Left ventricle myocardium superior (tissue), 1 donor: ENCODE results near the gene FRAT1. TPM values are rescaled to one million over a fixed set of nuclear protein-coding genes. Genes with fewer than 3 reads are reported as not detected.
"Not testable (repeated sequence)": the region's sequence is repeated elsewhere in the genome, so short reads cannot be mapped to it uniquely, and the experiment has no call there.

Experiments used
- ATAC-seq: fragments of 200-7000 bp; cut with Tn5 transposase; one replicate; pipeline ENCODE4 v1.9.1; 2020; ENCODE audit warnings: mild to moderate bottlenecking, moderate library complexity
- DNase-seq: peaks from one replicate; pipeline ENCODE4 v3.0.0-alpha.2; 2020
- intact Hi-C: fragments of 100-400 bp; cut with micrococcal nuclease; formaldehyde crosslinking; loops from one replicate; pipeline ENCODE4 v1.11.0; 2022
- total RNA-seq: library from RNA; stranded (reverse); fragmentation: NEBNext Ultra II Directional; extraction: Animal tissue kit (Norgen Biotek cat#: 25700); gene quantifications from one replicate; pipeline ENCODE4 v1.2.1, GENCODE V29; 2021
- donor health status: DM: no; HTN: yes; CAD: no; lungs with severe emphysema.

FRAT1 gene
- total RNA-seq, 1 donor from 2014 or later = 6.8 TPM

DNA sequence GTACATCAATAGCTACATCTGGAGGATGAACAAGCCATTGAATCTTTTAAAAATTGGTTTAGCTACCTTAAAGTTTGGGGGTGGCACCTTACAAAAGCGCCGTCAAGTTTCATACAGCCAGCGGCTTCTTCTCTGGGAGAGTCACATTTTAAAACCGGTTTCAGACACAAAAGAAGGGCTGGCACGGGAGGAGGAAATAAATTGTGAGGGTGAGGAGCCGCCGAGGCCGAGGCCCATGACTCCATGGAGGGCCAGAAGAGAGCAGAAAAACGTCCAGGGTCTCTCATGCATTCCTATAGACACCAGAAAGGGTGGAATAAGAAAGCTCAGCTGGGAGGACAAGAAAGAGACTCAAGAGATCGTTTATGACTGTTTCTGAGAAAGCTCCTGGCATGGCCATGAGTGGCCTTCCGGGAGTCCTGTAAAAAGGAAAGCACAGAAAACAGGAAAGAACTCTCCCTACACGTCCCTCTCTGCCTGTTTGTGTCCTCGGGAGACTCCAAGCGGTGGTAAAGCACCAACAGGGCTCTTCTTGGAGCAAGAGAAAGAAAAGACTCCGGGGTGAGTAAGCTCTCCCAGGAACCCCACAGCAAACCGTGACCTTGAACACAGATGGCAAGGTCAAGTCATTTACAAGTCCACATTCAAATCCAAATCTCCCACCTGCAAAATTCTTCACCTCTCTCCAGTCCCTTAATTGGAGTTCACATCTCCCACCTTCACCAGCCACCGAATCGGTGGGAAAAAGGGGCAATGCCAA lies 13.7 kb downstream of the FRAT1 start:
- intact Hi-C loops = no loop called here
- peak; percentile 42 for ATAC-seq
- no peak for DNase-seq

DNA sequence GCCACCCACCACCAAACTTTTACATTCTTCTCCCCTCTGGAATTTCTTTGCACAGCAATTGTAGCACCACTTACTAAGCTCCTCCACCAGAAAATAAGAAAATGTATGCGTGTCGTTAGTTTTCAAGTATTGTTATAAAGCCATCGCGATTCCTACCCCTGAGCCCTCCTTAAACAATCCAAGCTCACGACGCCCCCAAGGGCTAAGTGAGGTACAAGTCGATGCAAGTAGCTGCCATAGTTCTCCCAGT lies 14.2 kb downstream of the FRAT1 start:
- intact Hi-C loops = no loop called here
- ATAC-seq = no peak
- no peak for DNase-seq

GRCh38 chr10:97333601-97334369 lies 14.7 kb downstream of the FRAT1 start:
- peak; percentile 13 for ATAC-seq
- peak; percentile 72 for DNase-seq
- intact Hi-C loops = no loop called here

DNA sequence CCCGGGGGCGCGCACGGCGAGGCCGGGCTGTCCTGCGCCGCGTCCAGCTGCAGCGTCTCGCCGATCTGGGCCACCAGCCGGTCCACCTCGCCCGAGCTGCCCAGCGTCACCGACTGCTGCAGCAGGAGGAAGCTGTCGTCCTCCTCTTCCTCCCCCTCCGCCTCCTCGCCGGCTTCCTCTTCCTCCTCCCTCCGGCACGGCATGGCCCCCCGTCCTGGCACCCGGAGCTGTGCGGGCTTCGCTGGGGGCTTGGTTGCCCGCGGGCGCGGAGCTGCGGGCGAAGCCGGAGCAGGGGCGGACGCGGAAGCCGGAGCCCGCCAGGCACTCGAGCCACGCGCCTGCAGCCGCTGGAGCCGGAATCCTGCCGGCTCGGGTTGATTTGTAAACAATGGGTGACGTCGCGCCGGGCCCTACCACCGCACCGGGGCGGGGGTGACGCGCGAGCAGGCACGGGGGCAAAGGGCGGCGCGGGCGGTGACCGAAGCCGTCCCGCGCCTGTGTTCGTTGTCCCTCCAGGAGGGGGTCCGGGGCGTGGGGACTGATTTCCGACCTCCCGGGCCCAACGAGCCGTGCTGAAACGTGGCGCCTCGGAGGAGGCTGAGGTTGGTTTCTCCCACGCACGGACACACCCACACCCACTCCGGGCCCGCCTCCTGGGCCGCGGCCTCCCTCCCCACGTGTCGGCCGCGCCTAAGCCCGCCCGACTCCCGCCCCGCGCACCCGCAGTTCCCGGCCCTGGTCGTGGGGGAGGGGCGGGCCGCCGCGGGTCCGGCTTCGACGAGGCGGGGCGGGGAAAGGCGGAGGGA lies 15.5 kb downstream of the FRAT1 start, which contains the start of gene FRAT2:
Gene FRAT2 (minus strand): TSS at position 360 of the 806 bp plus-strand sequence. CDS start 157 bp downstream, at position 203.
- ATAC-seq = peak; percentile 97
- intact Hi-C loops = no loop called here
- DNase-seq = peak; percentile 96

DNA sequence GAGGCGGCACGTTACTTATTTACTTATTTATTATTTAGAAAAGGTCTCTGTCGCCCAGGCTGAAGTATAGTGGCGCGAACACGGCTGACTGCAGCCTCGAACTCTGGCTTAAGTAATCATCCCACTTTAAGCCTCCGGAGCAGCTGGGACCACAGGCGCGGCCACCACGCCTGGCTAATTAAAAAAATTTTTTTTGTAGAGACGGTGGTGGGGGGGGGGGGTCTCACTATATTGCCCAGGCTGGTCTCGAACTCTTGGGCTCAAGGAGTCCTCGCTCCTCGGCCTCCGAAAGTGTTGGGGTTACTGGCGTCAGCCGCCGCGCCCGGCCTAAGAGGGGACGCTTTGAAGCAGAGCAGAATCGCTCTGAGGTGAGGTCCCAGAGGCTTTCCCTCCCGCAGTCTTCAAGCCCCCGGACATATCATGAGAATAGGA lies 16.1 kb downstream of the FRAT1 start:
- intact Hi-C loops = no loop called here
- peak; percentile 41 for DNase-seq
- no peak for ATAC-seq

GRCh38 chr10:97336006-97336405 lies 16.9 kb downstream of the FRAT1 start:
- intact Hi-C loops = no loop called here
- ATAC-seq (no peak), DNase-seq (no peak)

DNA sequence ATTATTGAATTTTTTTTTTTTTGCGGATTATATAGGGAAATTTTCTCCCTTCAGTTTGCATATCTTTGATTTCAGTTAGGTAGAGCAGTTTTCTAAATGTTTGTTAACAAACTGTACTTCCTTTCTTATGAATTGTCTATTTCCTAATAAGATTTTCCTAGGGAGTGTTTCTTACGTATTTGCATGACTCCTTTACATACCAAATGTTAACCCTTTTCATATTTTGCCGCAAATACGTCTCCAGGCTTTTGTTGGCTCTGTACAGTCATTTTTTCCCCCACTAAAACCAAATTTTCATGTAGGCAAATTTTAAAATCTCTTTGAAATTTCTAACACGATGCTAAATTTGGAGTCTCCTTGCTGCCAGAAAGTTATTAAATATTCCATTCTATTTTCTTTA lies 17.4 kb downstream of the FRAT1 start:
- intact Hi-C loops = no loop called here
- ATAC-seq (no peak), DNase-seq (no peak)

DNA sequence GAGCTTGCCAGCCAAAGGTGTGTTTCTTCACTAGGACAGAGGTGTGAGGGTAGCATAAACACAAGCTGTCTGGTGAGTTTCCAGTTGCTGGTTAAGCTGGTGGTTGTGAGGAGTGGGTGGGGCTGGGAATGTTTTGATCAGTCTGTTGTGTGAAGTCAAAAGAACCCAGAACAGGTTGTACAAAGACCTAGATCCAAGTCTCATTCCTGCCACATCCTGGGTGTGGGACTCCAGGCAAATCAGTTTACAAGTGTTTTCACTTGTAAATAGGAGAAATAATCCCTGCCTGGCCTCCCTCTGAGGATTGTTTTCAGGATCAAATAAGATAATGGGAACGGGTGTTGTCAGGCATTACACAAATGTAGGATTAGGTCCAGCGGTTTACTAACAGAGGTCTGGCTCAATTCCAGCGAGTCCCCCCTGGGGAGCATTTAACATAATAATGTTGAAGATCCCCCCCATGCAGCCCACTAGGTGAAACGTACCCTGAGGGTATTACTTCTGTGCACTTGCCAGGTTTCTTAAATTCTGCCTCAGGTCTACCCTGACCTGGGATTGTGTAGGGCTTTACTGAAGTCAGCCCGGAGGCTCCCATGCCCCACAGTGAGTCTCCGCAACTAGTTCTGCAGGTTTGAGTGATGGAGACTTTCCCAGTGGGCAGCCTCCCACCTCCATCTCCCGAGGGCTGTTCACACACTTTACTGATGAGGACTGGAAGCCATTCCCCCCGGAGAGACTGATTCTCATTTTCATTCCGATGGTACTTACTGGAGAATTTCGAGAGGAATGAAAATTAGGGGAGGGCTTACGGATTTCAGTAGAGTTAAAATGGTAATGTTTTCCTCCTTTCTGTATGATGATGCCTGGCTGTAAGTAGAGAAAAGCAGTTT lies 18.1 kb downstream of the FRAT1 start:
- intact Hi-C loops = no loop called here
- DNase-seq = no peak

GRCh38 chr10:97338041-97338440 lies 19.0 kb downstream of the FRAT1 start:
- DNase-seq (no peak), ATAC-seq (no peak)
- intact Hi-C loops = no loop called here

More for the DNA sequence above, 18.1 kb downstream of the FRAT1 start:
- no peak for ATAC-seq

DNA sequence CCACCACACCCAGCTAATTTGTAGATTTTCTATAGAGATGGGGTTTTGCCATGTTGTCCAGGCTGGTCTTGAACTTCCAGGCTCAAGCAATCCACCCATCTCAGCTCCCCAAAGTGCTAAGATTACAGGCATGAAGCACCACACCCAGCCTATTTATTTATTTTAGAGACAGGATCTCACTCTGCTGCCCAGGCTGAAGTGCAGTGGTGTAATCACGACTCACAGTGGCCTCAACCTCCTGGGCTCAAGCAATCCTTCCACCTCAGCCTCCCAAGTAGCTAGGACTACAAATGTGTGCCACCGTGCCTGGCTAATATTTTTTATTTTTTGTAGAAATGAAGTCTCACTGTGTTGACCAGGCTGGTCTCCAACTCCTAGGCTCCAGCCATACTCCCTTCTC lies 22.3 kb downstream of the FRAT1 start:
- DNase-seq (no peak), ATAC-seq (no peak)
- intact Hi-C loops = no loop called here

GRCh38 chr10:97343664-97344063 lies 24.6 kb downstream of the FRAT1 start:
- DNase-seq, intact Hi-C loops, ATAC-seq: not testable (repeated sequence)

- no peak for ATAC-seq
- no peak for DNase-seq
- intact Hi-C loops = no loop called here
These were observed 28.2 kb downstream of the FRAT1 start for GRCh38 chr10:97347317-97347716.

- no peak for ATAC-seq
These were observed 30.9 kb downstream of the FRAT1 start for GRCh38 chr10:97349752-97350513.

GRCh38 chr10:97353945-97354344 lies 34.9 kb downstream of the FRAT1 start:
- no peak for DNase-seq
- peak; percentile 22 for ATAC-seq
- intact Hi-C loops = no loop called here

More at GRCh38 chr10:97349752-97350513, 30.9 kb downstream of the FRAT1 start:
- intact Hi-C loops = no loop called here
- DNase-seq = no peak

DNA sequence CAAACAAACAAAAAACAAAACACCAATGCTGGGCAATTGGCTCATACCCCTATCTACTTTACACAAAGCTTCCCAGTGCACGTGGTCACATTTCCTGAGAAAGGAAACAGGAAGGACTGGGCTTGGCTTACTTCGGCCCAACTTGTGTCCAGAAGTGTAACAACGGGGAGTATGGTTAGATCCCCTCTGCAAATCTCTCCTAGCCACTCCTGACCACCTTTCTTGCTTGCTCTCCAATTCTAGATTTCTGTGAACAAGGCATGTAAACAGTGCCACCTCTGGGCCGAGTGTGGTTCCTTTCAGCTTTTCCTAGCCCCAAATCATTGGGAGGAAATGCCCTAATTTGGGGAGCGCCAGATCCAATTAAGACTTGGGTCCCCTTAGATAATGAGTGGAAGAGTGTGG lies 36.5 kb downstream of the FRAT1 start:
- intact Hi-C loops = no loop called here
- no peak for DNase-seq

DNA sequence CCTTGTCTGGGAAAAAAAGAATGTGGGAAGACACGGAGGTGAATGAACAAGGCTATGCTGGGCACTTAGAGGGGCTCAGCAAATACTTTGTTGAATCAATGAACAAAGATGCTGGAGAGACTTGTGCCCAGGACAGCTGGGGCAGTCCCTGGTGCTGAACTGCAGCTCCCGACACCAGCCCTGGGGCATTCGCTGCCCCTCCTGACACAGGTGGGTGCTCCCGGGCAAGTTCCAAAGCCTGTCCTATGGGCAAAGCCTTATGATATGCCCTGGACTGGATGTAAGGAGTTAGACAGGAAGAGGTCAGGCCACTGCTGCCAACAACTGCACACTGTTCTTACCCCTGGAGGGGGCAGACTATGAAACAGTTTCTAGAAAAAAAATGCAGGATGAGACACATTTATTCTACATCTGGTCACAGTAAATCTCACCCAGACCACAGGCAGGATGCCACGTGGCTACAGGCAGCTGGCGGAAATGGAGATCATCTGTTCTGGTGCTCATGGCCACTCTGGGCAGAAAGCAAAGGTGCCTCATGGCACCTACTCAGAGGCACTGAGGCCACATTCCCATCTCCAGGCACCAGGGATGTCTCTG lies 37.3 kb downstream of the FRAT1 start:
- no peak for ATAC-seq
- intact Hi-C loops = no loop called here
- DNase-seq = no peak

More for the DNA sequence above, 36.5 kb downstream of the FRAT1 start:
- peak; percentile 62 for ATAC-seq

- intact Hi-C loops = no loop called here
- no peak for DNase-seq
- ATAC-seq = no peak
These were observed 37.8 kb downstream of the FRAT1 start for GRCh38 chr10:97356918-97357317.

DNA sequence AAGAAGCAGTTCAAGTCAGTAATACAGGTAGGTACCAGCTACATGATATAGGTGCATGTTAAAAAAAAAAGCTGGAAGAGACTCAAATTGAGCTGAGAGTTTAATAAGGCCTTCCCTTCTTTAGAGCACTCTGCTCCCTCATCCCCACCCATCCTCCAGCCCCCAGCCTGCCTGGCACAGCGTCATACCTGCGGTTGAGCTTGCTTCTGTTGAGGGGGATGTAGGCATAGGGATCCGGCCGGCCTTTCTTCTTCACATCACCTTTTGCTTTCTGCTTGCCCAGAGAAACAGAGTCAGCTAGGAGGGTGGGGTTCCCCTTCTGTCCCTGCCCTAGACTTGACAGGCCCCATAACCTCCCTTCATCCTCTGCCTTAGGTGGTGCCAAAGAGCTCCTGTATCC lies 39.3 kb downstream of the FRAT1 start:
- ATAC-seq = no peak
- intact Hi-C loops = no loop called here
- no peak for DNase-seq
